GM12878 (cell line): ENCODE data around the gene FAM177B.

Source experiments
- E2F8 ChIP-seq: fragments of 450-650 bp; IDR thresholded peaks from 2 replicates; pipeline ENCODE4 v1.6.1; 2018; ENCODE audit warnings: mild to moderate bottlenecking, low read depth, moderate library complexity; ENCODE audit not compliant: partially characterized antibody
- POLR2A ChIP-seq: IDR thresholded peaks from 2 replicates; pipeline ENCODE4 v1.6.1; 2011; ENCODE audit warnings: low read depth, mild to moderate bottlenecking, low read length
- TCF7 ChIP-seq: IDR thresholded peaks from 2 replicates; pipeline ENCODE4 v1.6.1; 2014; ENCODE audit warnings: antibody characterized with exemption, borderline replicate concordance

GRCh38 chr1:222787729-222788128 is 50.7 kb downstream of the FAM177B start:
- TF ChIP-seq E2F8 (no peak), POLR2A (no peak), TCF7 (no peak)
